OCI-LY1 (cell line): Measurements from ENCODE around the gene MS4A8.

ENCODE experiments used
- H2AFZ ChIP-seq: fragments of 200-600 bp; sonication (generic), shearing (Covaris generic); 2 replicates; pipeline ENCODE4 v1.6.0; 2014; ENCODE audit warnings: antibody characterized with exemption, mild to moderate bottlenecking, low read length
- H3F3A ChIP-seq: fragments of 200-600 bp; sonication (generic), shearing (Covaris generic); 2 replicates; pipeline ENCODE4 v1.6.0; 2014; ENCODE audit warnings: mild to moderate bottlenecking, antibody characterized with exemption, low read length, moderate library complexity; ENCODE audit not compliant: insufficient read depth
- H3K27ac ChIP-seq: fragments of 200-600 bp; sonication (generic); 2 replicates; pipeline ENCODE4 v1.5.1; 2014; ENCODE audit warnings: low read length, mixed run types, mild to moderate bottlenecking, low read depth; ENCODE audit not compliant: poor library complexity, severe bottlenecking
- H3K27me3 ChIP-seq: fragments of 200-600 bp; sonication (generic); 2 replicates; pipeline ENCODE4 v1.6.0; 2014; ENCODE audit warnings: antibody characterized with exemption, mild to moderate bottlenecking, low read length, moderate library complexity; ENCODE audit not compliant: insufficient read depth
- H3K36me3 ChIP-seq: fragments of 200-600 bp; sonication (generic); 2 replicates; pipeline ENCODE4 v1.6.1; 2014; ENCODE audit warnings: mild to moderate bottlenecking, antibody characterized with exemption, low read length, moderate library complexity, mixed read lengths; ENCODE audit not compliant: insufficient read depth
- H3K4me1 ChIP-seq: fragments of 200-600 bp; sonication (generic); 2 replicates; pipeline ENCODE4 v1.5.1; 2014; ENCODE audit warnings: mild to moderate bottlenecking, low read length, moderate library complexity; ENCODE audit not compliant: insufficient read depth, severe bottlenecking
- H3K4me2 ChIP-seq: fragments of 200-600 bp; sonication (generic), shearing (Covaris generic); 2 replicates; pipeline ENCODE4 v1.6.1; 2014; ENCODE audit warnings: low read length
- H3K4me3 ChIP-seq: fragments of 200-600 bp; sonication (generic); 2 replicates; pipeline ENCODE4 v1.5.1; 2014; ENCODE audit warnings: low read length, low read depth, mild to moderate bottlenecking, mixed read lengths; ENCODE audit not compliant: poor library complexity, severe bottlenecking
- H3K79me2 ChIP-seq: fragments of 200-600 bp; shearing (Covaris generic); 2 replicates; pipeline ENCODE4 v1.6.1; 2016; ENCODE audit warnings: mixed run types, low read length, mixed read lengths; ENCODE audit not compliant: insufficient read depth
- H3K9ac ChIP-seq: fragments of 200-600 bp; sonication (generic), shearing (Covaris generic); 2 replicates; pipeline ENCODE4 v1.6.1; 2014; ENCODE audit warnings: mild to moderate bottlenecking, low read length, mixed read lengths
- H3K9me2 ChIP-seq: fragments of 200-600 bp; sonication (generic), shearing (Covaris generic); 2 replicates; pipeline ENCODE4 v1.6.1; 2014; ENCODE audit warnings: low read depth, mild to moderate bottlenecking, low read length, mixed read lengths
- H3K9me3 ChIP-seq: fragments of 200-600 bp; shearing (Covaris generic); 2 replicates; pipeline ENCODE4 v1.6.1; 2014; ENCODE audit warnings: low read length, mixed read lengths
- H4K20me1 ChIP-seq: fragments of 200-600 bp; sonication (generic), shearing (Covaris generic); 2 replicates; pipeline ENCODE4 v1.6.0; 2016; ENCODE audit warnings: mild to moderate bottlenecking, low read length; ENCODE audit not compliant: insufficient read depth
- EZH2 ChIP-seq: fragments of 200-600 bp; sonication (generic), shearing (Covaris generic); IDR thresholded peaks from 2 replicates; pipeline ENCODE4 v1.8.0; 2017; ENCODE audit warnings: borderline replicate concordance, mixed run types, mild to moderate bottlenecking, antibody characterized with exemption, low read length, moderate library complexity, mixed read lengths
- TF ChIP-seq, protein P1 (sequence below): fragments of 200-600 bp; sonication (generic), shearing (Covaris generic); IDR thresholded peaks from 2 replicates; pipeline ENCODE4 v1.5.1; 2017; ENCODE audit warnings: mild to moderate bottlenecking, antibody characterized with exemption, low read length, moderate library complexity, mixed read lengths

MS4A8 gene

DNA sequence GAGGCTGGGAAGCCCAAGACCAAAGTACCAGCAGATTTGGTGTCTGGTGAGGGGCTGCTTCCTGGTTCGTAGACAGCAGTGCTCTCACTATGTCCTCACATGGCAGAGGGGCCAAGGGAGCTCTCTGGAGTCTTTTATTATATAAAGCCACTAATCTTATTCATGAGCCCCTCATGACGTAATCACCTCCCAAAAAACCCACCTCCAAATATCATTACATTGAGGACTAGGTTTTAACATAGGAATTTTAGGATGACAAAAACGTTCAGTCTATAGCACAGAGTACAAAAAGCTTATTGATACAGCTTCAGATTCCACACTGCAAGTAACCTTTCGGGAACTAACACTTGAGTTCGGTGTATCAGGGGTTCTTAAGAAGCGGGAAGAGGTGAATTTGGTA lies 21.0 kb downstream of the MS4A8 start:
- H3K9ac ChIP-seq = no peak overlapping the region
- no peaks in the 10 kb centered on the region for H3K36me3 ChIP-seq
- no peaks in the 10 kb centered on the region for H3F3A ChIP-seq
- H3K4me2 ChIP-seq = no peak overlapping the region
- no peaks in the 10 kb centered on the region for H3K4me1 ChIP-seq
- H3K9me2 ChIP-seq = no peaks in the 10 kb centered on the region
- peaks cover 4% of the 10 kb centered on the region; the same call in 1 of the 2 replicates for H3K27me3 ChIP-seq
- no peaks in the 10 kb centered on the region for H4K20me1 ChIP-seq
- TF ChIP-seq, protein P1, sequence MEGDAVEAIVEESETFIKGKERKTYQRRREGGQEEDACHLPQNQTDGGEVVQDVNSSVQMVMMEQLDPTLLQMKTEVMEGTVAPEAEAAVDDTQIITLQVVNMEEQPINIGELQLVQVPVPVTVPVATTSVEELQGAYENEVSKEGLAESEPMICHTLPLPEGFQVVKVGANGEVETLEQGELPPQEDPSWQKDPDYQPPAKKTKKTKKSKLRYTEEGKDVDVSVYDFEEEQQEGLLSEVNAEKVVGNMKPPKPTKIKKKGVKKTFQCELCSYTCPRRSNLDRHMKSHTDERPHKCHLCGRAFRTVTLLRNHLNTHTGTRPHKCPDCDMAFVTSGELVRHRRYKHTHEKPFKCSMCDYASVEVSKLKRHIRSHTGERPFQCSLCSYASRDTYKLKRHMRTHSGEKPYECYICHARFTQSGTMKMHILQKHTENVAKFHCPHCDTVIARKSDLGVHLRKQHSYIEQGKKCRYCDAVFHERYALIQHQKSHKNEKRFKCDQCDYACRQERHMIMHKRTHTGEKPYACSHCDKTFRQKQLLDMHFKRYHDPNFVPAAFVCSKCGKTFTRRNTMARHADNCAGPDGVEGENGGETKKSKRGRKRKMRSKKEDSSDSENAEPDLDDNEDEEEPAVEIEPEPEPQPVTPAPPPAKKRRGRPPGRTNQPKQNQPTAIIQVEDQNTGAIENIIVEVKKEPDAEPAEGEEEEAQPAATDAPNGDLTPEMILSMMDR = no peak
- H3K27ac ChIP-seq = no peak overlapping the region
- no peaks in the 10 kb centered on the region for H3K79me2 ChIP-seq
- no peak overlapping the region for H2AFZ ChIP-seq
- no peak overlapping the region for H3K4me3 ChIP-seq
- no peaks in the 10 kb centered on the region for H3K9me3 ChIP-seq

DNA sequence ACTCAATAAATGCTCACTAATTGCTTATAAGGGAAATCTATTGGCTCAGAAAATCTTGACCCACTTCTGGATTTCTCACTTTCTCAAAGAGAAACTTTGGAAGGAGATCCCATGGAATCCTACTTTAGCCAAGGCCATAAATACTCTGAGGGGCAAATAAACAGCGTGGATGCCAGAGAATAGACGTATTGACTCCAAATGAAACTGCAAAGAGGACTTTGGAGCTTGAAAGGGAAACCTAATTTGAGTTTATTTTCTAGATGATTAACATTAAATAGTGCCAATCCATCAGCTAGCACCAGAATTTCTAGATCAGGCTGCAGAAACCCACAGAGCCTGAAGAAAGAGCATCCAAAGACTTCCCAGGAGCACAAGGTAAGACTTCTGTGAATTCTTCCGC lies 25.0 kb downstream of the MS4A8 start, which contains the start of gene MS4A18:
Gene MS4A18 (plus strand): TSS at position 301 of the 400 bp plus-strand sequence.
- Histone ChIP-seq H3K4me2 (no peak within 1 kb of the TSS), H3K27me3 (peaks cover 1% of the 10 kb centered on the region; the same call in 1 of the 2 replicates), H3K4me3 (no peak within 1 kb of the TSS), H3K9me3 (no peaks in the 10 kb centered on the region), H4K20me1 (no peaks in the 10 kb centered on the region), H3K9ac (no peak within 1 kb of the TSS), H3K4me1 (no peaks in the 10 kb centered on the region), H3K27ac (no peak within 1 kb of the TSS), H2AFZ (no peak within 1 kb of the TSS), H3K36me3 (no peaks in the 10 kb centered on the region), H3K9me2 (no peaks in the 10 kb centered on the region), H3K79me2 (no peaks in the 10 kb centered on the region), H3F3A (no peaks in the 10 kb centered on the region)
- no peak for TF ChIP-seq EZH2
- TF ChIP-seq, protein P1 = no peak

DNA sequence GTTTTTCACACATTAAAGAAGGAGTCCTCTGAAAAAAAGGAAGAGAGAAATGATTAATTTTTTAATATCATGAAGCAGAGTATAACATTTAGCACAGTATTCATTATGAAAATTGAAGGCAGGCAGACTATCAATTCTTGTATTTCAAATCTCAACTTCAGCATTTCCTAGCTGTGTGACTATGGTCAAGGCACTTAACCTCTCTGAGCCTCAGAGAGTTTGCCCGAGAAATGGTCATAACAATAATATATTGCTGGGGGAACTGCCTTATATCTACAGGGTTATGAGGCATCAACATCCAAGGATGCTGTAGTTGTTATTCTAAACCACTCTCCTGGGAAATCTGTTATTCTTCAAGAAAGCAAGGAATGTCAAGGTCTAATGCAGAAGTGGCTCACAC lies 26.2 kb downstream of the MS4A8 start:
- TF ChIP-seq EZH2 = no peak
- TF ChIP-seq, protein P1 = no peak
- Histone ChIP-seq H3K27me3 (no peaks in the 10 kb centered on the region), H3K9ac (no peak overlapping the region), H3K36me3 (no peaks in the 10 kb centered on the region), H3K4me2 (no peak overlapping the region), H3F3A (no peaks in the 10 kb centered on the region), H3K4me1 (no peaks in the 10 kb centered on the region), H3K27ac (no peak overlapping the region), H4K20me1 (no peaks in the 10 kb centered on the region), H3K9me2 (no peaks in the 10 kb centered on the region), H3K79me2 (no peaks in the 10 kb centered on the region), H3K4me3 (no peak overlapping the region), H2AFZ (no peak overlapping the region), H3K9me3 (no peaks in the 10 kb centered on the region)
